IMR-90 (cell line): ENCODE results near the gene NEK6.

Experiments used
- BHLHE40 ChIP-seq: fragments of 150-350 bp; IDR thresholded peaks from 2 replicates; pipeline ENCODE4 v1.6.1; 2016; ENCODE audit warnings: mild to moderate bottlenecking, low read depth, low read length
- CEBPB ChIP-seq: IDR thresholded peaks from 2 replicates; pipeline ENCODE4 v1.6.1; 2012; ENCODE audit warnings: low read depth, low read length, improper control_type of control experiment
- POLR2A ChIP-seq: IDR thresholded peaks from 2 replicates; pipeline ENCODE4 v1.6.1; 2012; ENCODE audit warnings: mild to moderate bottlenecking, low read depth, low read length
- RFX5 ChIP-seq: IDR thresholded peaks from 2 replicates; pipeline ENCODE4 v1.8.0; 2012; ENCODE audit warnings: low read depth, mild to moderate bottlenecking, low read length, moderate library complexity
- TF ChIP-seq, protein P1 (sequence below): conservative IDR thresholded peaks from 2 replicates; pipeline ENCODE4 v1.5.1; 2012; ENCODE audit warnings: mild to moderate bottlenecking, low read depth, low read length, improper control_type of control experiment
- TF ChIP-seq, protein P2 (sequence below): fragments of 150-350 bp; IDR thresholded peaks from 2 replicates; pipeline ENCODE4 v1.6.1; 2017; ENCODE audit warnings: mild to moderate bottlenecking, antibody characterized with exemption, low read length, low read depth
- TF ChIP-seq, protein P3 (sequence below): fragments of 150-350 bp; IDR thresholded peaks from 2 replicates; pipeline ENCODE4 v1.6.1; 2016; ENCODE audit warnings: low read depth, mild to moderate bottlenecking, low read length, moderate library complexity, borderline replicate concordance

DNA sequence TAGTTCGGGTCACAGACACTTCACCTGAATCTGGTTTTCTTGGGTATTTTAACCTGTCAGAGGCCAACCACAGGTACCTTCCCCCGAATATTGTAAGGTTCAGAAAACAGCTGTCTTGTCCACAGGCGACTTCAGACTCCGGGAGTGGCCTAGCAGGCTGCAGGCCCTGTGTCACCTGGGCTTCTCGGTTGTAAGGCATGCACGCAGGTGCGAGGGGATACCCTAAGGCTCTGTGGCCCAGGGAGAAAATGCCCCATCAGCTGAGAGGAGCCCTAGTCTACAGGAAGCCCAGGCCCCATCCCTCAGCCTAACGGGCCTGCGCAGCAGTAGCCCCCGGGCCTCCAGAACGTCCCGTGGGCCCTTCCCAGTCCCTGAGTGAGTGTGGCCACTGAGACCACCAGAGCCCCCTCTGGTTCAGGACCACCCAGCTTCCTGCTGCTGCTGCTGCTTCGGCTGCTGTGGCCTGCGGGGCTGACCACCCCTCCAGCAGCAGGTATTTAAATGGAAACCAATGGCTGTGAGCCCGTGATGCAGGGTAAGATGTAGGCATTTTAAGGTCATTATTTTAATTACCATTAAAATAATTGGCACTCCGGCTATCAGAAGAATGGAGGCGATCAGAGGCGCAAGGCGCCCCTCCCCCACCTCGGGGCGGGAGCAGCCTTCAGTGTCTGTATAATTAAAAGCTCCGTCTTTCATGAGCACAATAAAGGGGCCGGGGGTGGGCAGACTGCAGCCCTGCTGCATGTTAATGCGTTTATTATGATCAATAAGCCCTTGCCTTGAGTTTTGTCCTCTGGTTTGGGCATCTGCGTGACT, 92.1 kb downstream of the NEK6 start:
- TF ChIP-seq, protein P1, sequence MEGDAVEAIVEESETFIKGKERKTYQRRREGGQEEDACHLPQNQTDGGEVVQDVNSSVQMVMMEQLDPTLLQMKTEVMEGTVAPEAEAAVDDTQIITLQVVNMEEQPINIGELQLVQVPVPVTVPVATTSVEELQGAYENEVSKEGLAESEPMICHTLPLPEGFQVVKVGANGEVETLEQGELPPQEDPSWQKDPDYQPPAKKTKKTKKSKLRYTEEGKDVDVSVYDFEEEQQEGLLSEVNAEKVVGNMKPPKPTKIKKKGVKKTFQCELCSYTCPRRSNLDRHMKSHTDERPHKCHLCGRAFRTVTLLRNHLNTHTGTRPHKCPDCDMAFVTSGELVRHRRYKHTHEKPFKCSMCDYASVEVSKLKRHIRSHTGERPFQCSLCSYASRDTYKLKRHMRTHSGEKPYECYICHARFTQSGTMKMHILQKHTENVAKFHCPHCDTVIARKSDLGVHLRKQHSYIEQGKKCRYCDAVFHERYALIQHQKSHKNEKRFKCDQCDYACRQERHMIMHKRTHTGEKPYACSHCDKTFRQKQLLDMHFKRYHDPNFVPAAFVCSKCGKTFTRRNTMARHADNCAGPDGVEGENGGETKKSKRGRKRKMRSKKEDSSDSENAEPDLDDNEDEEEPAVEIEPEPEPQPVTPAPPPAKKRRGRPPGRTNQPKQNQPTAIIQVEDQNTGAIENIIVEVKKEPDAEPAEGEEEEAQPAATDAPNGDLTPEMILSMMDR: no peak
- TF ChIP-seq BHLHE40 (no peak), POLR2A (no peak), CEBPB (no peak), RFX5 (no peak)
- TF ChIP-seq, protein P2, sequence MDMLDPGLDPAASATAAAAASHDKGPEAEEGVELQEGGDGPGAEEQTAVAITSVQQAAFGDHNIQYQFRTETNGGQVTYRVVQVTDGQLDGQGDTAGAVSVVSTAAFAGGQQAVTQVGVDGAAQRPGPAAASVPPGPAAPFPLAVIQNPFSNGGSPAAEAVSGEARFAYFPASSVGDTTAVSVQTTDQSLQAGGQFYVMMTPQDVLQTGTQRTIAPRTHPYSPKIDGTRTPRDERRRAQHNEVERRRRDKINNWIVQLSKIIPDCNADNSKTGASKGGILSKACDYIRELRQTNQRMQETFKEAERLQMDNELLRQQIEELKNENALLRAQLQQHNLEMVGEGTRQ: no peak
- TF ChIP-seq, protein P3, sequence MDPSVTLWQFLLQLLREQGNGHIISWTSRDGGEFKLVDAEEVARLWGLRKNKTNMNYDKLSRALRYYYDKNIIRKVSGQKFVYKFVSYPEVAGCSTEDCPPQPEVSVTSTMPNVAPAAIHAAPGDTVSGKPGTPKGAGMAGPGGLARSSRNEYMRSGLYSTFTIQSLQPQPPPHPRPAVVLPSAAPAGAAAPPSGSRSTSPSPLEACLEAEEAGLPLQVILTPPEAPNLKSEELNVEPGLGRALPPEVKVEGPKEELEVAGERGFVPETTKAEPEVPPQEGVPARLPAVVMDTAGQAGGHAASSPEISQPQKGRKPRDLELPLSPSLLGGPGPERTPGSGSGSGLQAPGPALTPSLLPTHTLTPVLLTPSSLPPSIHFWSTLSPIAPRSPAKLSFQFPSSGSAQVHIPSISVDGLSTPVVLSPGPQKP: no peak
